H9 (cell line): ENCODE results near the gene DIMT1. TPM values are rescaled to one million over a fixed set of nuclear protein-coding genes. Genes with fewer than 3 reads are reported as not detected.

Experiments used
- DNase-seq: peaks from one replicate; pipeline ENCODE4 v3.0.0-alpha.2; 2017
- H2AFZ ChIP-seq: one replicate; pipeline ENCODE4 v1.6.1; 2013; ENCODE audit warnings: mild to moderate bottlenecking, low read length, control low read depth, moderate library complexity
- H2AK5ac ChIP-seq: 2 replicates; pipeline ENCODE4 v1.6.1; 2013; ENCODE audit warnings: low read length, control low read depth, mixed read lengths; ENCODE audit not compliant: insufficient read length
- H2BK120ac ChIP-seq: one replicate; pipeline ENCODE4 v1.6.1; 2013; ENCODE audit warnings: low read depth, mild to moderate bottlenecking, low read length, control low read depth, inconsistent platforms; ENCODE audit not compliant: poor library complexity, severe bottlenecking
- H2BK12ac ChIP-seq: 2 replicates; pipeline ENCODE4 v1.6.1; 2013; ENCODE audit warnings: low read length, control low read depth, mixed read lengths, low read depth; ENCODE audit not compliant: insufficient read length
- H2BK15ac ChIP-seq: 2 replicates; pipeline ENCODE4 v1.6.1; 2013; ENCODE audit warnings: low read depth, low read length, control low read depth
- H2BK20ac ChIP-seq: one replicate; pipeline ENCODE4 v1.6.1; 2013; ENCODE audit warnings: low read depth, mild to moderate bottlenecking, low read length, control low read depth, inconsistent platforms; ENCODE audit not compliant: poor library complexity, severe bottlenecking
- H2BK5ac ChIP-seq: 2 replicates; pipeline ENCODE4 v1.6.1; 2013; ENCODE audit warnings: low read length, control low read depth, mixed read lengths; ENCODE audit not compliant: insufficient read length
- H3K14ac ChIP-seq: 2 replicates; pipeline ENCODE4 v1.6.1; 2013; ENCODE audit warnings: low read length, control low read depth; ENCODE audit not compliant: insufficient read depth
- H3K18ac ChIP-seq: 2 replicates; pipeline ENCODE4 v1.6.1; 2013; ENCODE audit warnings: low read depth, mild to moderate bottlenecking, mixed read lengths, low read length, control low read depth; ENCODE audit not compliant: insufficient read length
- H3K23ac ChIP-seq: 2 replicates; pipeline ENCODE4 v1.6.1; 2013; ENCODE audit warnings: low read length, control low read depth, mixed read lengths, low read depth; ENCODE audit not compliant: insufficient read length
- H3K23me2 ChIP-seq: 2 replicates; pipeline ENCODE4 v1.6.1; 2013; ENCODE audit warnings: low read depth, mild to moderate bottlenecking, mixed read lengths, low read length, control low read depth; ENCODE audit not compliant: insufficient read length, poor library complexity, severe bottlenecking
- H3K27ac ChIP-seq: 2 replicates; pipeline ENCODE4 v1.5.1; 2013; ENCODE audit warnings: low read length, control low read depth, mixed read lengths, low read depth; ENCODE audit not compliant: insufficient read length
- H3K27me3 ChIP-seq: 2 replicates; pipeline ENCODE4 v1.6.1; 2013; ENCODE audit warnings: low read length, control low read depth, inconsistent platforms; ENCODE audit not compliant: insufficient read depth
- H3K4ac ChIP-seq: 2 replicates; pipeline ENCODE4 v1.6.1; 2013; ENCODE audit warnings: low read depth, mild to moderate bottlenecking, control low read depth, inconsistent platforms, low read length, moderate library complexity
- H3K4me1 ChIP-seq: 2 replicates; pipeline ENCODE4 v1.6.1; 2013; ENCODE audit warnings: low read length, control low read depth, inconsistent platforms; ENCODE audit not compliant: insufficient read depth
- H3K4me2 ChIP-seq: 2 replicates; pipeline ENCODE4 v1.6.1; 2013; ENCODE audit warnings: low read length, control low read depth, mixed read lengths; ENCODE audit not compliant: insufficient read length, insufficient read depth
- H3K56ac ChIP-seq: 2 replicates; pipeline ENCODE4 v1.6.1; 2013; ENCODE audit warnings: low read depth, mild to moderate bottlenecking, mixed read lengths, low read length, control low read depth; ENCODE audit not compliant: insufficient read length
- H3K79me1 ChIP-seq: 2 replicates; pipeline ENCODE4 v1.6.1; 2013; ENCODE audit warnings: low read depth, mild to moderate bottlenecking, moderate library complexity, low read length, control low read depth, inconsistent platforms; ENCODE audit not compliant: insufficient read depth, poor library complexity, severe bottlenecking
- H3K79me2 ChIP-seq: 2 replicates; pipeline ENCODE4 v1.6.1; 2013; ENCODE audit warnings: low read length, control low read depth, inconsistent platforms; ENCODE audit not compliant: insufficient read depth
- H3K9ac ChIP-seq: 2 replicates; pipeline ENCODE4 v1.6.1; 2013; ENCODE audit warnings: low read length, control low read depth, mixed read lengths; ENCODE audit not compliant: insufficient read length; ENCODE audit errors: extremely low read depth
- H3K9me3 ChIP-seq: one replicate; pipeline ENCODE4 v1.6.1; 2013; ENCODE audit warnings: low read depth, low read length, inconsistent platforms; ENCODE audit not compliant: control insufficient read depth
- H3T11ph ChIP-seq: one replicate; pipeline ENCODE4 v1.6.1; 2013; ENCODE audit warnings: mild to moderate bottlenecking, low read length, control low read depth, inconsistent platforms
- H4K20me1 ChIP-seq: one replicate; pipeline ENCODE4 v1.6.1; 2013; ENCODE audit not compliant: control insufficient read depth, insufficient read length, insufficient read depth
- H4K5ac ChIP-seq: 2 replicates; pipeline ENCODE4 v1.6.1; 2013; ENCODE audit warnings: low read depth, mild to moderate bottlenecking, mixed read lengths, low read length, control low read depth; ENCODE audit not compliant: insufficient read length
- H4K8ac ChIP-seq: replicated peaks from 2 replicates; pipeline ENCODE4 v1.6.1; 2013; ENCODE audit warnings: low read length, control low read depth, mixed read lengths, low read depth; ENCODE audit not compliant: insufficient read length
- H4K91ac ChIP-seq: 2 replicates; pipeline ENCODE4 v1.6.1; 2013; ENCODE audit warnings: low read depth, mild to moderate bottlenecking, moderate library complexity, mixed read lengths, low read length, control low read depth; ENCODE audit not compliant: insufficient read length
- H3K27ac Mint-ChIP-seq, 3 experiments: 2 replicates in 2 of 3; 3 replicates in 1 of 3; pipeline ENCODE4 v1.8.0; 2020 to 2021; ENCODE audit warnings: mixed read lengths in 3 of 3, mild to moderate bottlenecking in 1 of 3, moderate library complexity in 1 of 3
- H3K27me3 Mint-ChIP-seq: 2 replicates; pipeline ENCODE4 v1.8.0; 2021; ENCODE audit warnings: low read depth, mild to moderate bottlenecking, moderate library complexity, mixed read lengths
- H3K36me3 Mint-ChIP-seq, 3 experiments: 2 replicates in 2 of 3; 3 replicates in 1 of 3; pipeline ENCODE4 v1.8.0; 2020 to 2021; ENCODE audit warnings: low read depth in 3 of 3, mixed read lengths in 3 of 3; ENCODE audit not compliant: insufficient read depth in 1 of 3
- H3K4me1 Mint-ChIP-seq, 2 experiments: 2 replicates each; pipeline ENCODE4 v1.8.0; 2020; ENCODE audit warnings: mixed read lengths in 2 of 2
- H3K4me3 Mint-ChIP-seq, 2 experiments: 2 replicates in 1 of 2; 3 replicates in 1 of 2; pipeline ENCODE4 v1.8.0; 2020 to 2021; ENCODE audit warnings: mild to moderate bottlenecking in 2 of 2, mixed read lengths in 2 of 2, moderate library complexity in 1 of 2
- H3K9me3 Mint-ChIP-seq, 2 experiments: 2 replicates in 1 of 2; 3 replicates in 1 of 2; pipeline ENCODE4 v1.8.0; 2020; ENCODE audit warnings: mild to moderate bottlenecking in 2 of 2, mixed read lengths in 2 of 2, moderate library complexity in 1 of 2
- WGBS: extraction: QIAGEN DNeasy Blood & Tissue Kit; methylation state at CpG from one replicate; pipeline ENCODE4 v1.1.7; 2013; ENCODE audit warnings: missing lambda C conversion rate, low lambda C conversion rate, mixed read lengths; ENCODE audit not compliant: insufficient read length; ENCODE audit errors: extremely low coverage; 5-methylcytosine and 5-hydroxymethylcytosine counted together
- total RNA-seq: library from RNA; stranded (reverse); gene quantifications from 2 replicates; pipeline ENCODE4 v1.2.1, GENCODE V29; 2021
- TF ChIP-seq, protein P1 (sequence below): fragments of 200-600 bp; sonication (generic); conservative IDR thresholded peaks from 3 replicates; pipeline ENCODE4 v1.8.0; 2021; ENCODE audit warnings: antibody characterized with exemption, mild to moderate bottlenecking

Gene DIMT1
- total RNA-seq, 1 experiment from 2014 or later = 36.0 TPM

DNA sequence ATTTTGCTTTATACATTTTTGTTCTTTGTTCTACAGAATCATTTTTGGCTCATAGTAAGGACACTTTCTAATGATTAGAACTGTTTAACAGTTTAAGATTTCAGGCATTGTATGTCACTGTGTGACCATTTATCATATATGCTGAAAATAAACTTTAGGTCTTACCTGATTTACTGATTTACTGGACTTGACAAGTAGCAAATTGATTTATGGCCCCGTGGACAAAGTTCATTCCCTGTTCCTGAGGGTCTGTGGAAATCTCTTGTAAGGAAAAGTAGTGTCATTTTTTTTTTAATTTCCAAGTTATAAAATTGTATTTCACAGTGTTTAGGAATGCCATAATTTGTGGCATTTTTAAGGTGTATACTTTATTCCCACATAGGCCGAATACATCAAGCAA lies 57.0 kb downstream of the DIMT1 start:
- WGBS = no CpG with 5 or more reads among the region's 2 CpGs
- H3K14ac ChIP-seq = no peak overlapping the region
- DNase-seq = no peak
- no peaks in the 10 kb centered on the region for H4K20me1 ChIP-seq
- no peak overlapping the region for H4K8ac ChIP-seq
- no peak overlapping the region for H3K9ac ChIP-seq
- no peaks in the 10 kb centered on the region for H3K23me2 ChIP-seq
- no peak overlapping the region for H3K4me2 ChIP-seq
- no peak overlapping the region for H3K27ac ChIP-seq
- Mint-ChIP-seq H3K36me3 (peaks cover 7 to 42% (median 37%) of the 10 kb centered on the region in 3 experiments; a peak in 6 of 7 replicates), H3K9me3 (no peaks in the 10 kb centered on the region), H3K27ac (no peak overlapping the region), H3K4me3 (no peak overlapping the region), H3K4me1 (peaks cover 0 to 3% of the 10 kb centered on the region in 2 experiments; a peak in 1 of 4 replicates), H3K27me3 (no peaks in the 10 kb centered on the region)
- H3T11ph ChIP-seq = no peak overlapping the region
- no peak overlapping the region for H3K56ac ChIP-seq
- H2AK5ac ChIP-seq = no peak overlapping the region
- no peak overlapping the region for H2BK5ac ChIP-seq
- no peak overlapping the region for H4K91ac ChIP-seq
- H3K27me3 ChIP-seq = no peaks in the 10 kb centered on the region
- no peak overlapping the region for H3K18ac ChIP-seq
- H3K79me1 ChIP-seq = peaks cover 5% of the 10 kb centered on the region
- H2BK120ac ChIP-seq = no peak overlapping the region
- no peaks in the 10 kb centered on the region for H3K9me3 ChIP-seq
- no peak overlapping the region for H2BK20ac ChIP-seq
- H2AFZ ChIP-seq = no peak overlapping the region
- H3K79me2 ChIP-seq = peaks cover 5% of the 10 kb centered on the region; the same call in 1 of the 2 replicates
- no peak overlapping the region for H3K4ac ChIP-seq
- TF ChIP-seq, protein P1, sequence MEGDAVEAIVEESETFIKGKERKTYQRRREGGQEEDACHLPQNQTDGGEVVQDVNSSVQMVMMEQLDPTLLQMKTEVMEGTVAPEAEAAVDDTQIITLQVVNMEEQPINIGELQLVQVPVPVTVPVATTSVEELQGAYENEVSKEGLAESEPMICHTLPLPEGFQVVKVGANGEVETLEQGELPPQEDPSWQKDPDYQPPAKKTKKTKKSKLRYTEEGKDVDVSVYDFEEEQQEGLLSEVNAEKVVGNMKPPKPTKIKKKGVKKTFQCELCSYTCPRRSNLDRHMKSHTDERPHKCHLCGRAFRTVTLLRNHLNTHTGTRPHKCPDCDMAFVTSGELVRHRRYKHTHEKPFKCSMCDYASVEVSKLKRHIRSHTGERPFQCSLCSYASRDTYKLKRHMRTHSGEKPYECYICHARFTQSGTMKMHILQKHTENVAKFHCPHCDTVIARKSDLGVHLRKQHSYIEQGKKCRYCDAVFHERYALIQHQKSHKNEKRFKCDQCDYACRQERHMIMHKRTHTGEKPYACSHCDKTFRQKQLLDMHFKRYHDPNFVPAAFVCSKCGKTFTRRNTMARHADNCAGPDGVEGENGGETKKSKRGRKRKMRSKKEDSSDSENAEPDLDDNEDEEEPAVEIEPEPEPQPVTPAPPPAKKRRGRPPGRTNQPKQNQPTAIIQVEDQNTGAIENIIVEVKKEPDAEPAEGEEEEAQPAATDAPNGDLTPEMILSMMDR = no peak
- no peak overlapping the region for H3K23ac ChIP-seq
- no peak overlapping the region for H2BK15ac ChIP-seq
- H4K5ac ChIP-seq = no peak overlapping the region
- no peaks in the 10 kb centered on the region for H3K4me1 ChIP-seq
- no peak overlapping the region for H2BK12ac ChIP-seq
